Spleen (tissue), 7 donors: ENCODE measurements around the gene MRPL52.

Experiments
- CTCF ChIP-seq, 11 experiments: fragments of 200-600 bp in 7 of 11; fragments of 450-650 bp in 4 of 11; sonication (generic) in 4 of 11; IDR thresholded peaks in 8 of 11; conservative IDR thresholded peaks in 3 of 11; 1 replicate in 7 of 11; 2 replicates in 4 of 11; pipeline versions ENCODE4 v1.4.0 to v1.8.0; 2016 to 2021; ENCODE audit warnings: antibody characterized with exemption in 11 of 11, inconsistent platforms in 4 of 11, mild to moderate bottlenecking in 1 of 11
- POLR2A ChIP-seq, 3 donors: fragments of 450-650 bp; IDR thresholded peaks; one replicate each; pipeline ENCODE4 v1.5.1; 2017; ENCODE audit warnings: antibody characterized with exemption in 3 of 3, mild to moderate bottlenecking in 1 of 3
- POLR2AphosphoS5 ChIP-seq, 3 donors: sonication (generic); formaldehyde crosslinking; IDR thresholded peaks; one replicate each; pipeline ENCODE4 v1.5.1; 2017; ENCODE audit warnings: antibody characterized with exemption in 3 of 3
- donor health status: DM: no; HTN: no; CAD: no; lungs with moderate emphysema.
- donor health status: DM: no; HTN: no; CAD: no.
- donor health status: DM: no; HTN: no; CAD: no.

GRCh38 chr14:22877000-22877501 lies 47.4 kb downstream of the MRPL52 start:
- TF ChIP-seq POLR2A (IDR thresholded peaks at IDR 0.05) = no peak
- peak in 1 of 3 donors; percentile 59 for TF ChIP-seq POLR2AphosphoS5 (IDR thresholded peaks at IDR 0.05)
- TF ChIP-seq CTCF (IDR thresholded peaks at IDR 0.05 in 8 of 11, conservative IDR thresholded peaks at IDR 0.05 in 3 of 11) = no peak
